HL-60 (cell line): ENCODE measurements around the gene SIAH1.

Experiments
- CTCF ChIP-seq: IDR thresholded peaks from one replicate; pipeline ENCODE4 v1.5.1; 2011; ENCODE audit warnings: low read length, control low read depth, inconsistent platforms; ENCODE audit not compliant: insufficient read depth
- GABPA ChIP-seq: IDR thresholded peaks from 2 replicates; pipeline ENCODE4 v1.6.1; 2012; ENCODE audit warnings: low read depth
- POLR2AphosphoS5 ChIP-seq: IDR thresholded peaks from 2 replicates; pipeline ENCODE4 v1.6.1; 2012; ENCODE audit warnings: low read depth
- REST ChIP-seq: IDR thresholded peaks from 2 replicates; pipeline ENCODE4 v1.6.1; 2012; ENCODE audit warnings: low read depth; ENCODE audit not compliant: insufficient replicate concordance

- no peak for TF ChIP-seq CTCF
- TF ChIP-seq POLR2AphosphoS5, result no peak
- no peak for TF ChIP-seq REST
- TF ChIP-seq GABPA, result no peak
Measured at GRCh38 chr16:48321317-48322036, 63.7 kb downstream of the SIAH1 start.
